GM12875 (cell line): ENCODE data around the gene RASD2.

ENCODE experiments used
- H3K4me3 ChIP-seq: one replicate; pipeline ENCODE4 v1.5.1; 2011; ENCODE audit warnings: low read depth, low read length, control low read depth
- TF ChIP-seq, protein P1 (sequence below): IDR thresholded peaks from 2 replicates; pipeline ENCODE4 v1.5.1; 2011; ENCODE audit warnings: low read depth, mild to moderate bottlenecking, control low read depth, inconsistent platforms, low read length, moderate library complexity, borderline replicate concordance; ENCODE audit not compliant: insufficient read depth

Gene RASD2

DNA sequence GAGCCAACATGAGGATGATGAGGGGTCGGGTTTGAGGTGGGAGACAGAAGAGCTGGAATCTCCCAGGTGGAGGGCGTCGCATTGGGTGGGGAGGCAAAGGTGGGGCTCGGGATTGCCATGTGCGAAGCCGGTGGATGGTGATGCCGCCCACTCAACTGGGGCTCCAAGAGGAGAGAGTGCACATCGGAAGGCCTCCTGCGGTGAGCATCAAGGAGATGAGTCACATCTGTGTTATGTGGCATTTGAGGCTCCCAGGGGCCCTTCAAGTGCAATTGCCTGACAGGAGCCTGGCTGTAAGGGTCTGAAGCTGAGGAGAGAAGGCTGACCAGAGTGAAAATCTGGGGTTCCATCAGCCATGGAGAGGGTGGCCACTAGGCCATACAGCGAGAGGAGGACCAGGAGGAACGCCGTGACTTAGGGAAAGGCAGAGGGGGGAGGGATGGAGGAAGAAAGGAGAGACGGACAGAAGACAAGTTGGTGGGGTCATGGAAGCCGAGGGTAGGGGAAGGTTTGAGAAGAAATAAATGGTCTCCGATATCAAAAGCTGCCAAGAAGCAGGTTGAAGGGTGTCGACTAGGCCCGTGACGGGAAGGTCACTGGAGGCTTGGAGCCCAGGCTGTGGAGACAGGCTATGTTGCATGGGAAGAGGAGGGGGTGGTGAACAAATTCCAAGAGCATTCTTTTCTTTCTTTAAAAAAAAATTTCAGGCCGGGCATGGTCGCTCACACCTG, 21.3 kb downstream of the RASD2 start:
- H3K4me3 ChIP-seq, result no peak overlapping the region
- TF ChIP-seq, protein P1, sequence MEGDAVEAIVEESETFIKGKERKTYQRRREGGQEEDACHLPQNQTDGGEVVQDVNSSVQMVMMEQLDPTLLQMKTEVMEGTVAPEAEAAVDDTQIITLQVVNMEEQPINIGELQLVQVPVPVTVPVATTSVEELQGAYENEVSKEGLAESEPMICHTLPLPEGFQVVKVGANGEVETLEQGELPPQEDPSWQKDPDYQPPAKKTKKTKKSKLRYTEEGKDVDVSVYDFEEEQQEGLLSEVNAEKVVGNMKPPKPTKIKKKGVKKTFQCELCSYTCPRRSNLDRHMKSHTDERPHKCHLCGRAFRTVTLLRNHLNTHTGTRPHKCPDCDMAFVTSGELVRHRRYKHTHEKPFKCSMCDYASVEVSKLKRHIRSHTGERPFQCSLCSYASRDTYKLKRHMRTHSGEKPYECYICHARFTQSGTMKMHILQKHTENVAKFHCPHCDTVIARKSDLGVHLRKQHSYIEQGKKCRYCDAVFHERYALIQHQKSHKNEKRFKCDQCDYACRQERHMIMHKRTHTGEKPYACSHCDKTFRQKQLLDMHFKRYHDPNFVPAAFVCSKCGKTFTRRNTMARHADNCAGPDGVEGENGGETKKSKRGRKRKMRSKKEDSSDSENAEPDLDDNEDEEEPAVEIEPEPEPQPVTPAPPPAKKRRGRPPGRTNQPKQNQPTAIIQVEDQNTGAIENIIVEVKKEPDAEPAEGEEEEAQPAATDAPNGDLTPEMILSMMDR, result no peak

DNA sequence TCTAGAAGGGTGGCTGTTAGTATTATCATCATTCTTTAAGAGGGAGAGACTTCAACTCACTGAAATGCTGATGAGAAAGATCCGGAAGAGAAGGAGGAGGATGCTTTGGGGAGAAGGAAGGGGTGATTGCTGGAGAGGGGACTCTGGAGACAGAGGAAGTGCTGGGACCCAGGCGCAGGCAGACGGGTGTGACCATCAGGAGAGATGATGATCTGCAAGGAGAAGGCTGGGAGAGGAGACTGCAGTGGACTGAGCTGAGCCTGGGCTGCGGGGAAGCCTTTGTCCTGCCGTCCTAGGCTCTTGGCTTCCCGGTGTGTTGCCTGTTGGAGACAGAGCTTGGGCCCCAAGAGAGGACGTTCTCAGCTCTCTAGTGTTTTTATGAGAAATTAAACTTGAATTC, 22.6 kb downstream of the RASD2 start:
- TF ChIP-seq, protein P1, result no peak
- H3K4me3 ChIP-seq, result no peak overlapping the region

DNA sequence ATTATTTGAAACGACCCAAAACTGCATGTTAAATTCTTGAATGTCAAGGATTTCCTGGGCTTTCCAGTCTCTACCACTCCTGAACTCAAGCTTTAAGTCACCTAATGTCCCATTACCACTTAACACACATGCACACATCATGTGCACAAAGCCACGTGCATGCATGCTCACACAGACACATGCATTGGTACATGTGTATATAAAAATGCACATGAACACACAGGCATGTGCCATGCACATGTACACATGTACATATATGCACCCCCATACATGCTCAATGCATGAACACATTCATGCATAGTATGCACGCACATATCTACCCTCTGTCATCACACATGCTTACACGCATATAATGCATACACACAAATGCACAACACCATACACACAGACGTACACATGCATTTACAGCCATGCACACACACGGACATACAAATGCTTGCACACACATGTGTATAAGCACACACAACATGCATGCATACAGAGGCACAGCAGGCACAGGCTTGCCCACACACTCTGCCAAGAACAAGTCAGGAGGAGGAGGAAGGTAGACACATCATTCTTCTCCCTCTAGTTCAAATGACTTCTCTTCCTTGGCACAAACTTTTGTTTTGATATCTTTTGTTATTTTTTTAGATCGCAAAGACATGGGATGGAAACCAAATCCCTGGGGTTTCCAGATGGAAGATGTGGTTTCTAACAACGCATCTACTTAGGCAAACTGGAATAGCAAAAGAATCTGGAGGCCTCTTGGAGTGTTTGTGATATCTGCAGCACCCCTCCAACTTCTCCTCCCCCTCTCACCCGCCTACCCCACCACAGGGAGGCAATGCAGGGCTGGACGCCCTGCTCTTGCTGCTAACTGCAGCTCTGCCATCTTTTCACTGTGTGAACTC, 24.6 kb downstream of the RASD2 start:
- TF ChIP-seq, protein P1, result no peak
- no peak overlapping the region for H3K4me3 ChIP-seq

DNA sequence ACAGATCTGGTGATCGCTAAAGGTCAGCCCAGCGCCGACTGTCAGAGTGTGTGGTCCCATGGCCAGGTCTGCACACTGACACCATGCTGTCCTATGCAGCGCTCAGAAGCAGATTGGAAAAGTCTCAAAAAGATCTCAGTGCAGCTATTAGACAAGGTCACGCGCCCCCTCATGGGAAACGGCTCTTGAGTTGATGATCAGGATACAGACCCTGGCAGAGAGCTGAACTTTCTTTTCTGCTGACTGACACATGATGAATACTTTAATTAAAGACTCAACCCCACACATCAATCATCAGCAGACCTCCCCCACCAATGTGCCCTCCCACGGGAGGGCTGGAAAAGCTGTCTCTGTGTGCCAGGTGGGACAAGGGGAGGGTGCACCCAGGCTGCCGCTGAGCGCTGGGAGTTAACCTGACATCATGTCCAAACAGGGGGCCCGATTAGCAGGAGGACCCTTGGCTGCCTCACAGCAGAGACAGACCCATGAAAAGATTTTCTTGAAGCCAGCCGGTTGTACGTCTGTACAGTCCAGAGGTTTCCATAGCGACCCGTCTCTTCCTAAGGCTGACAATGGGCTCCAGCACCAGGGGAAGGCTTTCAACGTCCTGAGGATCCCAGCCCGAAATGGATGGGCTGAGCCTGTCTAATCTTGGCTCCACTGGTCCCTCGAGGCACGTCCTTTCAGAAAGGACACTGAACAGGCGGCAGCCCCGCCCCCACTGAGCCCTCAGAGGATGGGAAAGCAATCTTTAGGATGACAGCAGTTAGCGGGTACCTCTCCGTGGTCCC, 26.9 kb downstream of the RASD2 start:
- TF ChIP-seq, protein P1, result no peak
- H3K4me3 ChIP-seq, result no peak overlapping the region

DNA sequence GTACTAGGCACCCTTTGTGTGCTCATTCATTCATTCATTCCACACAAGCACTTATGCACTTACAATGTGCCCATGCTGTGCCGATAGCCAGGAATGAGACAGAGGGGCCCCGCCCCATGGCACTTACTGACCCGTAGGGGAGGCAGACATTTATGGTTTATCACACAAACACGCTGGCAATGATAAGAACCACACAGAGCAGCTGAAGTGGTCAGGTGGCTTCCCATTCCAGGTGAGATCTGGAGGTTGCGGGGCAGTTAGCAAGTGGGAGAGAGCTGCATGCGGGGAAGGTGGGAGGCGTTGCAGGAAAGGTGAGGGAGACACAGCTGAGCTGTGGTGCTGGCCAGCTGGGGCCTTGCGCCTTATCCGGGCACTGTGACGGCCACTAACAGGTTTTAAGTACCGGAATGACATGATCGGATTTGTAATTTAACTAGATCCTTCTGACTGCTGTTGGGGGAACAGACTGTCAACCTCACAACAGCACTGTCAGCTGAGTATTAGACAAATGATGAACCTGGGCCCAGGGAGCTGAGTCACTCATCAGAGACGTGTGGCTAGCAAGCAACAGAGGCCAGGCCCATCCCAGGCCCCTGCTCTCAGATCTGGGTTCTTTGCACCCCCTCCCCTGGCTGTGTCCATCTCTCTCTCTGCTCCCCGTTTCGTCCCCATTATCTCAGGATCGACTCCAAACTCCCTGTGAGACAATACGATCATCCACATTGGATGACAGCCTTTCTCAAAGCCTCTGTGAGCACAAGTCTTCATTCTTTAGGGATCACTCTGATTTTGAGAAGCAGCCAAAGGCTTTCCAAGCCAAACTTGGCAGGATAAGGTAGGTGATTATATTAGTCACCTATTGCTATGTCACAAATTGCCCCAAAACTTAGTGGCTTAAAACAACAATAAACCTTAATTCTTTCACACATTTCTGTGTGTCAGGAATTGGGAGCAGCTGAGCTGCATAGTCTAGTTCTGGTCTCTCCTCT, 28.4 kb downstream of the RASD2 start:
- TF ChIP-seq, protein P1, result no peak
- H3K4me3 ChIP-seq, result no peak overlapping the region

DNA sequence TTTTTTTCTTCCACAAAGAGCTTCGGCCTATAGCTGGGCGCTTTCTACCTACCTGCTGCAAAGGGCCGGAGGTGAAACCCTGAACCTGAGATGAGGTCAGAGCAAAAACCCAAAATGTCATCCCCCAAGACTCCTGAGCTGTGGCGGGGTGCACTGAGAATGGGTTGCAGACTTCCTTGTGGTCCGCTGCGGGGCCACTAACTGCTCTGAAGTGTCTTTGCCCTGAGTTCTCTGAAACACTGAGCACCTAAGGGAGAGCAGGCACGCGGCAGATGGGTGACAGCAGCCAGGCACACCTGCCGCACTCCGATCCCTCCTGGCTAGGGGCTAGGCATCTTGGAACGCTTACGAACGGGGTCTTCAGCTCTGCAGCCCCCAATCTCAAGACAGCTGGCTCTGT, 29.3 kb downstream of the RASD2 start:
- no peak overlapping the region for H3K4me3 ChIP-seq
- TF ChIP-seq, protein P1, result no peak
